ENCODE results near the gene PTH2R. TPM values are rescaled to one million over a fixed set of nuclear protein-coding genes. Genes with fewer than 3 reads are reported as not detected.

PTH2R gene
- total and polyA plus RNA-seq, 2 experiments from 2014 or later: 0.18 to 0.38 TPM

- Mint-ChIP-seq H3K4me1 (no peaks in the 10 kb centered on the region; the same call in 2 of the 3 replicates), H3K4me3 (no peak overlapping the region), H3K27ac (no peak overlapping the region), H3K9me3 (no peaks in the 10 kb centered on the region), H3K36me3 (ENCODE audit: low read depth) (no peaks in the 10 kb centered on the region), H3K27me3 (ENCODE audit: insufficient read depth, low read depth, poor library complexity) (no peaks in the 10 kb centered on the region)
- Histone ChIP-seq H4K20me1 (replicated peaks; ENCODE audit: insufficient read depth) (no peaks in the 10 kb centered on the region), H3K27ac (ENCODE audit: low read depth) (no peak overlapping the region), H3K4me3 (no peak overlapping the region), H3F3A (replicated peaks; ENCODE audit: low read depth) (no peaks in the 10 kb centered on the region), H2AFZ (no peak overlapping the region), H3K4me1 (ENCODE audit: insufficient read depth) (no peaks in the 10 kb centered on the region), H3K27me3 (ENCODE audit: insufficient read depth) (no peaks in the 10 kb centered on the region), H3K9me2 (ENCODE audit: insufficient read depth) (no peaks in the 10 kb centered on the region), H3K36me3 (ENCODE audit: insufficient read depth) (no peaks in the 10 kb centered on the region), H3K79me2 (replicated peaks; ENCODE audit: insufficient read depth) (no peaks in the 10 kb centered on the region), H3K4me2 (no peak overlapping the region)
- DNase-seq (ENCODE audit: low spot score) (no peak), ATAC-seq (no peak)
- TF ChIP-seq REST (IDR thresholded peaks at IDR 0.05; ENCODE audit: unreplicated experiment) (no peak), EZH2phosphoT487 (IDR thresholded peaks at IDR 0.05; ENCODE audit: unreplicated experiment) (no peak), EZH2 (IDR thresholded peaks at IDR 0.05; ENCODE audit: low read depth, unreplicated experiment) (no peak), JUNB (IDR thresholded peaks at IDR 0.05; ENCODE audit: unreplicated experiment) (no peak), ZNF462 (CRISPR knock-in tag; IDR thresholded peaks at IDR 0.05) (no peak), NANOG (IDR thresholded peaks at IDR 0.05; ENCODE audit: borderline replicate concordance) (no peak), CREB1 (CRISPR knock-in tag; IDR thresholded peaks at IDR 0.05; ENCODE audit: low read depth) (no peak), ETS1 (IDR thresholded peaks at IDR 0.05) (no peak), ZNF331 (CRISPR knock-in tag; IDR thresholded peaks at IDR 0.05; ENCODE audit: low read depth) (no peak), STAT1 (IDR thresholded peaks at IDR 0.05; ENCODE audit: unreplicated experiment) (no peak), ZNF114 (CRISPR knock-in tag; IDR thresholded peaks at IDR 0.05) (no peak), CTCF (conservative IDR thresholded peaks at IDR 0.05; ENCODE audit: low read depth in 2 of 2) (no peak), POLR2AphosphoS5 (IDR thresholded peaks at IDR 0.05; ENCODE audit: low read depth) (no peak)
These were observed 35.4 kb downstream of the PTH2R start for GRCh38 chr2:208441951-208442350.

Data from GM23338 (cell line).